HS-27A (cell line): Measurements from ENCODE around the gene ACKR3.

Source experiments
- DNase-seq: peaks from one replicate; pipeline ENCODE4 v3.0.0-alpha.2; 2012; ENCODE audit warnings: low read depth, missing footprints

Gene ACKR3

DNA sequence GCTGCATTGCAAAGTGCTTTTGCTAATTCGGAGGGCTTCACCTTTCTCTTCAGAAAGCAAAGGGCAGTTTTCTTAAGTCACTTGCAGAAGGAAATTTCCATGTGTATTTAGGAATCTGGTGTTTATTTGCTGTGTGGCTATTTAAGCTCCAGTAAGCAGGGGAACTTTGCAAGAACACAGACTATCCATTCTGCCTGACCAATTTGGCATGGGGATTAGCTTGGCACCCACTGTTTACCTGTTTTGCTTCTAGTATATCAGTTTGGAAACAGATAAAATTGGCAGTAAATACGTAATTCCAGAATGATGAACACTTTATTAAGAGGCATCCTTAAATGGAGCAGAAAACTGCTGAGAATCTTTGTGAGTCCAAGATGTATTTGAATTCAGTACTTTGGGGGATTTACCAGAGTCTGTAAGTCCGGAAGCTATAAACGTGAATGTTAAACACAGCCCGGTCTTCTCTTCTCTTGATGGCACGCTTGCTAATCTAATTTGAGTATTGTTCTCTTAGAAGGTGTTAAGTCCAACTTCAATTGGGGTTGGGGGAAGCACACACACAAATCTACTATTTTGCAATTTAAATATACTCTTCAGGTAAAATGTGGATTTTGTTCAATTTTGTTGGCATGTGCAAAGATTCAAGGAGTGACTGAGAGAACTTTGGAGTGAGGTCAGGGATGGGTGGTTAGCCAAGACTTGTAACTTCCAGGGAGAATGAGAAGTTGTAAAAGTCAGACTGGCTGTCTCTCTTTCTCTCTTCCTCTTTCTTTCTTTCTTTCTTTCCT lies 650 bp downstream of the ACKR3 start:
- DNase-seq, result no peak

DNA sequence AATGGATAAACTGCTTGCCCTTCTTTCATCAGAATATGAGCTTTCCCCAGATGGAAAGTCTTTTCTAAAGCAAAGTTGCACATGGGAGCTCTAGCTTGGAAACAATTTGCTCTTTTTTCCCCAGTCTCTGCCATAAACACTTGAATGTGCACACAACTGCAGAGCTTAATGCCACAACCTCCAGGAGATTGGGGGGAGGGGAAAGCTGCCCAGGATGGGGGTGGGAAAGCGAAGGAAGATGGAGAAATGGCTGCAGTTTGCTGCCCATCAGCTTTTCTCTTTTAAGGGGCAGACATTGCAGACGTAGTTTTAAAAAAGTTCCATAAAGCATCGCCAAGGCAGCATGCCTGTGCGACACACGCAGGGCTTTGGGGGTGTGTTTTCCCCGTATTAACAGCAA lies 1.5 kb downstream of the ACKR3 start:
- DNase-seq, result no peak

DNA sequence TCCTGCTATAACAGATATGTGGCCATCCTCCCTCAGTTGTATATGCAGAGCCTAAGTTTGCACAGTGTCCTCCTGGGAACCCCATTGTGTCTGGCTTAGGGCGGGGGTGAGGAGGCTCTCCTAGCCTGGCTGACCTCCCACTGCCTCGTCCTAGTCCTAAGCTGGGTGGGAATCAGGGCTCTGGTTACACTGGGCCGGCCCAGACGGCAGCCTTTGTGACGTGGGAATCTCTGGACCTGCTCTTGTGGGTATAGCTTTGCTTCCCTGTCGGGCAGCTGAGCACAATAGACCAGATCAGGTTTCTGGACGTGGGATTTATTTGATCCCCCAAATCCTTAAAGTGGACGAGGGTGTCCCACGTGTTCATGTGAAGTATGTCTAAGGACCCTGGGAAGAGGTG lies 2.9 kb downstream of the ACKR3 start:
- DNase-seq, result no peak

DNA sequence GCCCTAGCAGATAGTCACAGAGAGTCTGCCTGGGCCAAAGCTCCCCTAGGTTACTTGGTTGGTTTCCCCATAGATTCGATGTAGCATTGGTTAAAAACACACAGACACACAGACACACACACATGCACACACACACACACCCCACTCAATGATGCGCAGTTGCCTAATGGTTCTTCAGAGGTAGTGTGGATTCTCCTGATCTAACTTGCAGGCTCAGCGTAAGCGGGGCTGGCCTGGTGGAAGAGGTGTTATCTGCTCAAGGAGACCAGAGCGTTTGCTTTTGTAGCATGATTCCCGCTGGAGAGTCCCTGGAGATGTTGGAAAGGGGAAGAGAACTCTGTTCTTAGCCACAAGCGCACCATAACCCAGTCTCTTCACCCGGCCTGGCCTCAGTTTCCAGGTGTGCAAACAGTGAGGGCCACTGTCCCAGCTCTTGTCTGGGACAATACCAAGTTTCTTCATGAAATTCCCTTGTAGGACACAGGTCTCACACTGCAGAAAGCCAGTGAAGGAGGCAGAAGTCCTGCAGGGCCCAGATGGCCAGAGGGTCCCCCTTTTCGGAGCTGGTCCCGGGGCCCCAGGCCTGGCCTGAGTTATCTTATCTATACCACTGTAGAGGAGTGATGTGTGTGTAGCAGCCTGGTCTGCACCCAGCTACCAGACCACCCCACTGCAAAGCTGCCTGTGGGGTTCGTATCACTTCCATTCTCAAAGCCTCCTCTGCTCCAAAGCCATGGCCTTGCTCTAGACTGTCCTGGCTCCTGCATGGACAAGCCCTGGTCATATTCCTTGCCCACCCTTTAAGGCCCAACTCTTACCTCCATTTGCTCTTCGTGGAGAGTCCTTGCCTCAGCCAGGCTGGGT lies 3.7 kb downstream of the ACKR3 start:
- DNase-seq, result no peak

DNA sequence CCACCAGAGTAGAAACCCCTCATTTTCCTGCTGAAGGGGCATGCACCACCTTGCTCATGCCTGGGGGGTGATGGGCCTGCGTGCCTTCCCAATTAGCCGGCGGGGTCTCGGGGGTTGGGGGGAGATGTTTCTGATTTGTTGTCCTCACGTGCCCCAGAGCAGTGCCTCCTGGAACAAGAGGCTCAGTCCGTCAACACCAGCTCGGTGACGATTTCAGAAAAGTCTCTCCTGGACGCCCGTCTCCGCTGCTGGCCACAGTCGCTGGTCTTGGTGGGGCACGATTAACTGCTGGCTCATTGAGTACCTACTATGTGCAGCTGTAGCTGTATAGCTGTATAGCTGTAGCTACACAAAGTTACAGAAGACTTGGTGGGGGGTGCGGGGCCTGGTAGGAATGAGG lies 4.4 kb downstream of the ACKR3 start:
- DNase-seq, result no peak

DNA sequence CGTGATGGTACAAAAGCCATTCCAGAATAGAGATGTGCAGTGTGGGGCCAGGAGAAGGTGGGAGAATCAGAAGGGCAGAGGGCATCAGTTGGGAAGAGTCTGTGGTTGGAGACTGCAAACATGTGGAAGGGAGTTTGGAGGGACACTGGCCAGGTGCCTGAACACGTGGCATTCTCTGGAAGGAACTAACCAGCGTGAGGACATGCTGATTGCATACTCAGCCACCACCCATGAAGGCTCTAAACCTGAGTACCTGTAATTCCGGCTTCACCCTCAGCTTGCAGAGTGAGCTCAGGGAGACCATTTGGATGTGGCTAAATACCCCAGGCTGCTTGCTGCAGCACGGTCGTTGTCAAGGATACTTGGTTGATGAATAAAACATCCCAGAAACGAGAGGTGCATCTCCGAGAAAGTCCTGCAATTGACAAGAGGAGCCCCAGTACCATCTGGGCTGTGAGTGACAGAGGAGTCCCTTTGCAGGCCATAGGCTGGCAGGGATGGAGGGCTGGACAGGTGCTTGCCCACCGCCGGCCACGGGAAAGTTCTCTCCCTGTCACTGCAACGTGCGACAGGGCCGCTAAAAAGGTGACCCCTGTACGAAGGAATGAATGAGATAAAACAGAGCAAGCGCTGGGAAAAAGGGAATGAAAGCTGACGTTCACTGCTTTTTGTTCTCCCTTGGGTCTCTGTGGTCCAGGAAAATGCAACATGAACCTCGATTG lies 5.0 kb downstream of the ACKR3 start:
- no peak for DNase-seq

DNA sequence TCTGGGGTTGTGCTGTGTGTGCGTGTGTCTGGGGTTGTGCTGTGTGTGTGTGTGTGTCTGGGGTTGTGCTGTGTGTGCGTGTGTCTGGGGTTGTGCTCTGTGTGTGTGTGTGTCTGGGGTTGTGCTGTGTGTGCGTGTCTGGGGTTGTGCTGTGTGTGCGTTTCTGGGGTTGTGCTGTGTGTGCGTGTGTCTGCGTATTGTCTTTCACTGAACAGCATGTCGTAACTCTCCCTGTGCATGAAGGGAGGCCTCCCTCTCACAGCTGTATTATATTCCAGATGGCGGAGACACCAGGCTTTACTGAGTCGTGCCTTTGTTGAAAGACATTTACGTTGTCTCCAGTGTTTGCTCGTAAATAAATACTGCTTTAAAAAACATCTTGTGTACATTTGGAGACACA lies 5.9 kb downstream of the ACKR3 start:
- no peak for DNase-seq

DNA sequence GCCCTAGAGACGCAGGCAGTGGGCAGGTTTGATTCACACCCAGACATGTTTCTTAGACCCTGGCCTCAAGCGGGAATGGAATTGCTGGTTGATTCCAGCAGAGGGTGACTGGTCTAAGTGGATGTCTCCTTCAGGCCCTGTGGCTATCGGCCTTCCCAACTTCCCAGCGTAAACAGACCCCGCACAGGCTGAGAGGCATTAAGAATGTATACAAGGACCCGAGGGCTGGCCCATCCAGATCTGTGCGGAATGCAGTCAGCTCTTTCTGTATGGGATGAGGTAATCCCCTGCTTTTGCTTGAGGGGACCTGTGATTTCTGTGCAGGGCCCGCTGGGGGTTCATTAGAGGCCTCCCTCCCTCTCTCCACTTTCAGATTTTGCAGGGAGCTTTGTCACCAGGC lies 6.5 kb downstream of the ACKR3 start:
- no peak for DNase-seq

DNA sequence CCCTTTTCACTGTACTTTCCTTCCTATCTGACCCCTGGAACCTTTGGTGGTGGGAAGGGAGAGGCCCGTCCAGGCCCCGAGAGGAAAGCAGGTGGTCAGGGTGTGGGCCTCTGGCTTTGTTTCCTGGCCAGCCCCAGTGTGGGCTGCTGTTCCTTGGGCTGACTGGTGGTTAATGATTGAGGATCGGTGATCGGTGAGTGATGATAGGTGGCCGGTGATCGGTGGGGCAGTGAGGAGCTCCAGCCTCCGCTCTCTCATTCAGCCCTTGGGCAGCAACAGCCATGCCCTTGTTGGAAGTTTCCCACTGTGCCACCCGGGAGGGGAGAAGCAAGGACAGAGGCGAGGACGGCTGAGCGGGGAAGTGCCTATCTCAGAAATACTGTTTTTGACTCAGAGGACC lies 7.3 kb downstream of the ACKR3 start:
- DNase-seq, result no peak

DNA sequence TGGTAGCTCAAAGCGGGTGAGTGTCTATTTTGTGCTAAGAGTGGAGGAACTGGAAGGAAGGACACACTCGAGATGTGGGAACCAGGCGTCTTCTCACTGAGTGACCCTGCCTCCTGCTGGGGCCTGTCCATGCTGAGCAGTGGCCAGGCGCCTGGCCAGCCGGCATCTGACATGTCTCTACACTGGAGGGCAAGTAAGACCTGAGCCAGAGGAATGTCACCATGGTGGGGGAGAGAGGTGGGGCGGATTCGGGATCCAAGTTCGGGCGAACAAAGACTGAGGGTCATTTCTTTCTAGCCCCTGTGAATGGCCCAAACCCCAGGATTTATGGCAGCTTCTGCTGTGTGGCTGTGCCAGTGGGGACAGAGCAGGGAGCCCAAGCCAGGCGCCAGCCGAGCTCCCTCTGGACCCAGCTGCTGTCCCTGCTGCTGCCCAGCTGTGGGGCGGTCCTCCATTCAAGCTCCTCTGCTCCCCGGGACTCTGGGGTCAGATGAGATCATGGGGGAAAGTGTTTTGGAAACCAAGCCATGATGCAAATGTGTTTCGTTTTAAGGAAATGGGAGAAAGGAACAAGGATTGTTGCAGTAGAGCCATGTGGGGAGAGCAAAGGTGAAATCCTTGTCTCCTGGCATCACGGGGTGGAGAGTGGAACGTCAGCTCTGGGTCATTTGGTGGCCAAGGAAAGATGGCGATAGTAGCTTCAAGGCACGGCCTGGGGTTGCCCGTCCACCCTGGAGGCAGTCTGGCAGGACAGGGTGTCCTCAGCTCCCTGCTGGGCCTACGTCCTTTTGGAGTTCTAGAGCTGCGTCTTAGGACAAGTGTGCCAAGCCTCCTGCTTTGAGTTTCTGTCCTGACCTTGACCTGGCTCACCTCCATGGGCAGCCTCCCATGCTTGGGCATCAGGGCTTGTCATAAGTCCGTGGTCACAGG lies 8.1 kb downstream of the ACKR3 start:
- DNase-seq, result no peak

DNA sequence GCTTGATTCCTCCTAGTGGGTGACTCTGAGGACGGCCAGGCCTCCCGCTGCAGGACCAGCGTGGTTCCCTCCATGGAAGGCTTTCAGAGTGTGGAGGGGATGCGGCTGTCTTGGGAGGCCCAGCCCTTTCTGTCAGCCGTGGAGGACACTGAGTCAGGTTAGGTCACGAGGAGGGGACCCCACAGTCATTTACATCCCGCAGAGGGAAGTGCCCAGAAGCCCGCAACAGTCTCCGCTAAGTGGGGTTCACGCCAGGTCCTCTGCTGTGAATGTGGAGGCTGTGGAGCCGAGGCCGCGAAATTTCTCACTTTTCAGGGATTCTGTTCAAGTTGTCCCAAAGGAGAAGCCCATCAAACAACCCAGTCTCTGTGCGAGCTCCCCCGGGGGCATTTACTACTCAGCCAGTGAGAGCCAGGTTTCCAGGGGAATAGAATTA lies 8.8 kb downstream of the ACKR3 start:
- DNase-seq, result no peak

DNA sequence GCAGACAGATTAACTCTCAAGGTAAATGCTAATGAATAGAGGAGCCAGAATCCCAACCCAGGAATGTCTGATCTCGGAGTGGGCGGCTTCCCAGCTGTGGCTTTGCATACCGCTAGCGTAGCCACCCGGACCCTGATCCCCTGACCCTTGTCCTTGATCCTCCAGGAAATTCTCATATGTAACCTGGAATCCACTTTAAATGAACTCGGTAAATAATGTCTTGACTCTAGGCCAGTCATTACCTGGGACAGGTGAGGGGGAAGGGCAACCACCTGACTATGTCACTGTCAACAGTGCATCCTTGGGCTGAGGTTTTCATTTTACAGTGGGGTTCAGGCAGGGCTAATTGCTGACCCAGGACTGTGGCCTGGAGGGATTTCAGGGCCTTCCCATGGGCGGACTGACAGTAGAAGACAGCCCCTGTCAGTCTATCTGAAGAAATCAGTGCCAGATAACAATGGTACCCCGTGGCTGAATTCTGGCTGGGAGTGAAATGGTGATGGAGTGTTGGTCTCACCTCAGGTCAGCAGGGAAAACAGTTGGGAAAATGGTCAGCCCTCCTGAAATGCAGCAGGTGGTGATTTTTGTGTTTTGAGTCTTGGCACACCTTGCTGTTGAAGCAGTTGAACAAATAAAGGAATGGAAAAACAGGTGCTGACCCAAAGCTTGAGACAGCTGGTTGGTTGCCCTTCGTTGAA lies 9.6 kb downstream of the ACKR3 start:
- DNase-seq, result no peak

DNA sequence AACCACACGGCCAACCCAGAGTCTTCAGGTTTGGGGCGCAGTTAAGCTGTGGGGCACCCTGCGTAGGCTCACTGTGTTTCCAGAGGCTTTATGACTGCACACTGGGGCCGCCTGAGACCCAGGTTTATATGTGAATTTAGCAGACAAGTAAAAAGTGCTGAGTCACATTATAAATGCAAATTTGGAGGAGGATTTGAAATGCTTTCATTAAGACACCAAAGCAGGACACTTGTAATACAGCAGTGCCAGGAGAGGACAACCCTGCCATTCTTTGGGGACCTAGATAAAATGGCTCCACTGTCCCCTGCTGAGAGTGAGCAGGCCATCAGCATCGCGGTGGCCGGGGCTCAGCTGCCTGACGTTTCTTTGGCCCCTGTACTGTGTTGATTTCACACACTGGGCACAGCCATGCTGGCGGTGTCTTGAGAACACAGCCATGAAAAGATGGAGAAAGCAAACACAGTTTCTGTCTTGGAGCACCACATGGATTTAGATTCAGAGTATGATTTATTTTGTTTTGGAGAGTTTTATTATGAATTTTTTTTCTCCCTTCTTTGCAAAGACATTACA lies 10.2 kb downstream of the ACKR3 start:
- no peak for DNase-seq

DNA sequence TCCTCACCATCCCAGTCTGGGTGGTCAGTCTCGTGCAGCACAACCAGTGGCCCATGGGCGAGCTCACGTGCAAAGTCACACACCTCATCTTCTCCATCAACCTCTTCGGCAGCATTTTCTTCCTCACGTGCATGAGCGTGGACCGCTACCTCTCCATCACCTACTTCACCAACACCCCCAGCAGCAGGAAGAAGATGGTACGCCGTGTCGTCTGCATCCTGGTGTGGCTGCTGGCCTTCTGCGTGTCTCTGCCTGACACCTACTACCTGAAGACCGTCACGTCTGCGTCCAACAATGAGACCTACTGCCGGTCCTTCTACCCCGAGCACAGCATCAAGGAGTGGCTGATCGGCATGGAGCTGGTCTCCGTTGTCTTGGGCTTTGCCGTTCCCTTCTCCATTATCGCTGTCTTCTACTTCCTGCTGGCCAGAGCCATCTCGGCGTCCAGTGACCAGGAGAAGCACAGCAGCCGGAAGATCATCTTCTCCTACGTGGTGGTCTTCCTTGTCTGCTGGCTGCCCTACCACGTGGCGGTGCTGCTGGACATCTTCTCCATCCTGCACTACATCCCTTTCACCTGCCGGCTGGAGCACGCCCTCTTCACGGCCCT lies 11.2 kb downstream of the ACKR3 start:
- DNase-seq, result no peak

DNA sequence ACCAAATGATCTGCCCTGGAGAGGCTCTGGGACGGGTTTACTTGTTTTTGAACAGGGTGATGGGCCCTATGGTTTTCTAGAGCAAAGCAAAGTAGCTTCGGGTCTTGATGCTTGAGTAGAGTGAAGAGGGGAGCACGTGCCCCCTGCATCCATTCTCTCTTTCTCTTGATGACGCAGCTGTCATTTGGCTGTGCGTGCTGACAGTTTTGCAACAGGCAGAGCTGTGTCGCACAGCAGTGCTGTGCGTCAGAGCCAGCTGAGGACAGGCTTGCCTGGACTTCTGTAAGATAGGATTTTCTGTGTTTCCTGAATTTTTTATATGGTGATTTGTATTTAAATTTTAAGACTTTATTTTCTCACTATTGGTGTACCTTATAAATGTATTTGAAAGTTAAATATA lies 11.9 kb downstream of the ACKR3 start:
- no peak for DNase-seq

DNA sequence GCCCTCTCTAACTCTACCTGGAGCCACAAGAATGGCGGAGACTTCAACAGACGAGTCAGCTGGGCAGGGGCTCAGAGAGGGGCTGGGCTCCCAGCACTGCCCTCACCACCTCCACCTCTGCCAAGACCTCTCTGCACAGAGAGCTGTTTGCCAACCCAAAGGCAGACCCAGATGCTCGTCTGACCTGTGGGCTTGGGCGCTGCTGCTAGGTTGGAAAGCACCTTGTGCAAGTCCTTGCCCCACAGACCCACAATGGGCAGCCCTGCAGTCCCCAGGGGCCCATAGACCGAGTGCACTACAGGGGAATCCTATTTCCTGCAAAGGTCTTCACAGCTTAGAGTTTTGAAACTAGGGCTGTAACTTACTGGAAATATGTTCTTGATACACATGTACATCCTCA lies 13.3 kb downstream of the ACKR3 start:
- DNase-seq, result no peak

DNA sequence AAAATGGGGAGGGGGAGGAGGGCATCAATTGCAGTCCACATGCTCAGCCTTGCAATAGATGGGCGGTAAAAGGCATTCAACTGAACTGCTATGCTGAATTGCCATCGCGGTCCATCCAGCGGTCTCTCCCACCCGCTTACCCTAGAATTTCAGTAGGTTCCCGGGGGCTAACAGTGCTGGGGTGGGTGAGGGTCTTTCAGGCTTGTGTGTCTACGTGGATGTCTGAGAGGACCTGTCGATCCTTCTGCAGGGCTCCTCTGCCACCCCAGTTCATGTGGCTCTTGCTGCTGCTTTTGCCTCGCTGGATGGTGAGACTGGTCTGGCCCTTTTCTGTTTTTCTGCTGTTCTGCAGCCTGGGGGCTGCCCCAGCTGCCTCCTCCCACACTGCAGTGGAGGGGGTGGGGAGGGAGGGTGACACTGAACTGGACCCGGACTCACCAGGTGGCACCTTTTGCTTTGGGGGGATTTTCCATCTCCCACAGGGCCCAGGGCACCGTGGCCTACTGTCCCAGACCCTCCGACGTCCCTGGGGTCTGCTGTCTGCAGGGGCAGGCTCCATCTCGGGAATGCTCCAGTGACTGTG lies 14.1 kb downstream of the ACKR3 start:
- DNase-seq, result no peak

DNA sequence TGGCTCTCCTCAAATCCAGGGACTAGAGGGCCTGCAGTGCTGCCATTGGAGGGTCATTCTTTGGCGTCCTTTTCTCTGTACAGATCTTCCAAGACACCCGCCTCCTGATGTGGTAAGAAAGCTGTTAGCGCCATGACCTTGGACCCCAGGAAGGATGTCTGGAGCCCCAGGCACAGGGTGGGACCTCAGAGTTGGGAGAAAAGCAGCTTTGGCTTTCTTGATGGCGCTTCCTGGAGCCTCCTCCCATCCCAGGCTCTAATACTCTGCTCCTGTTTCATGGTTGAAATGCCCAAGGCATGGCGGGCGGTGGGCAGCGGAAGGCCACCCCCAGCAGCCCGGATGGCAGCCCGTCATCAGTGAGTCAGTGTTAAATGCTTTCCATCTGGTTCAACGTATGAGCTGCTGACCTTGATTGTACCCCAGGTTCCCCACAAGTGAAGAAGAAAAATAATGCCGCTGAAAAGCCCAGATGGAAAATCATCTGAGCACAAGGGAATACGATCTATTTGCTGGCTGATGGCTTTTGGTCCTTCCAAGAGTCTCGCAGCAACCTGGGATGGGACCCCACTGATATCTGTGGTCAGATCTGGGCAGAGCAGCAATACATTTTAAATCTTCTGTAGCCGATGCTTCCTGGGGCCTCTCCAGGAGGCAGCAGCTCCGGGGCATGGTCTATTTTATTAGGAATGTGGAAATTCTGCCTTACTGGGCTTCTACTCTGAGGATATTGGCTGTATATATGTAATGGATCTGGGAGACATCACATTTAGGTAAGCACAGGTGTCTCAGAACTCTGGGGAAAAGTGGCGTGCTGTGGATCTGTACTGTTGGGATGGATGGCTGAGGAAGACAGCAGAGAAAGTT lies 15.1 kb downstream of the ACKR3 start:
- DNase-seq, result no peak

DNA sequence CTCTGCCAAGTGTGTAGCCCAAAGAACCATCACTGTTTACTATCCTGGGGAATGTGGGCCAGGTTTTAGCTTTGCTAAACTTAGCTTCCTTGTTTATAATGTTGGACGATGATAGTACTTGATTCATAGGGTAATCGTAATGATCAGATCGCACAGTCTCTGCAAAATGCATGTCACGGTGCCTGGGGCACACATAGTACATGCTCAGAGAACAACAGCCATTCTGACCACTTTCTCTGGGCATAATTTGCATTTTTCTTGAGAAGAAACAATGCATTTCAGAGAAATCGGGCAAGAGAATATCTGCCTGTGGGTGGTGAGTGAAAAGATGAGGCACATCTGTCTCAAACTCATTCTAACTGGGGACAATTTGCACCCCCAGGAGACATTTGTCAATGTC lies 16.3 kb downstream of the ACKR3 start:
- DNase-seq, result no peak
